ENCODE results near the gene EYS.

EYS gene

DNA sequence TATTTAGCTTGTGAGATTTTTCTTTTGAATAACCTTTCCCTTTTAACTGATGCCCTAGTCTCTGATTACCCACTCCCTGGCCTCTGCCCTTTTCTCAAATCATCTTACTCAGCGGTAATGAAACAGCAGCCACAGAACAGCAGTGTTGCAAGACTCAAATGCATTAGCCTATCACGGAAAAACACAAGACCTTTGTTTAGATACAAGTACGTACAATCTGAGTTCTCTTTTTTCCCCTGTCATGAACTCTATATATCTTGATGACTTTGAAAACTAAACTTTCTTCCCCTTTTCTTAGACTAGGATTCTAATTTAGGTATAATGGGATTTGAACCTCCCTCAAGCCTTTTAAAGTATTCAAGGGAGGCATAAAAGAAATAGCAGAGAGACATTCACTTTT lies 1034.9 kb downstream of the EYS start:
- no peak for DNase-seq (ENCODE audit: low read depth in 2 of 2, low spot score in 1 of 2)

DNA sequence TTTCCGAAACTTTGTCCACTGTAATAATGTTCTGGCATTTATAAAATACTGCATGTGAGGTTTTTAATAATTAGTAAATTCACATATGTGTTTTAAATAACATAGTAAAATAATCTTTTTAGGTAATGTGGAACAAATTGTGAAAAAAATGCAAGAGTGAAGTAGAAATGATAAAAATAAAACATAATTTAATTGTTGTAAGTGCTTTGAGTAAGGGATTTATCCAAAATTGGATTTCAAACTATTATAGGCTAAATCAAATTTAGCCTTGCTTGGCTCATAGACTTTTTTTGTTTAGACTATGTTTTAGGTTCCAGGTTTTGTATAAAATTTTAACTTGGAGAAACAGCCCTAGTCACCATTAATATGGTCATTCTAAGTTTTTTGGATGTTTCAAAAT lies 1041.9 kb downstream of the EYS start:
- no peak for DNase-seq (ENCODE audit: low read depth in 2 of 2, low spot score in 1 of 2)

DNA sequence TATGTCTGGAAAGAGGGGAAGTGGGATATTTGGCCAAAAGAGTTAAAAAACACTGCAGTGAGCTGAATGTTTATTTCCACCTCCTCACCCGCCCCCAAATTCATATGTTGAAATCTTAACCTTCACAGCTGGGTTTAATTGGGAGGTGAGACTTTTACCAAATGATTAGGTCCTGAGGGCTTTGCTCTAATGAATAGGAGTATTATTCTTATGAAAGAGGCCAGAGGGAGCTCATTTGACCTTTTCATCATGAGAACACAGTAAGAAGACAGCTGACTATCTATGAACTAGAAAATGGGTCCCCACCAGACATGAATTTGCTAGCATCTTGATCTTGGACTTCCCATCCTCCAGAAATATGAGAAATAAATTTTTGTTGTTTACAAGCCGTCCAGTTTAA lies 1042.5 kb downstream of the EYS start:
- DNase-seq (ENCODE audit: low read depth in 2 of 2, low spot score in 1 of 2) = no peak

DNA sequence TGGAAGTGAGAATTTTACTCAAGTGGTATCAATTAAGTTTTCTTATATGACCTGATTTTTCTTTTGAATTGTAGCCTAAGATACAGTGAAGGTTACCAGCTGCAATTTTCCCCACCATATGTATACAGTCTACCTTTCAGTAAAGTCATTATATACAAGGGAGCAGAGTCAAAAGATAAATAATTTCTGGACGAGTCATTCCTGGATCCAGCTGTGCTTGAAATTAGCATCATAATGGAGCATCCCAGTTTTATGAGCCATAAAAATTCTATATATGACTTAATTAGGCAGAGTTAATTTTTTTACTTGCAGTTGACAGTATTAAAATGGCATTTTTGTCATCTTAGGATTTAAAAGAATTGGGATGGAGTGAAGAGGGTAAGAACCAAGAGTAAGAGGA lies 1063.0 kb downstream of the EYS start:
- DNase-seq (ENCODE audit: low read depth in 2 of 2, low spot score in 1 of 2) = no peak

DNA sequence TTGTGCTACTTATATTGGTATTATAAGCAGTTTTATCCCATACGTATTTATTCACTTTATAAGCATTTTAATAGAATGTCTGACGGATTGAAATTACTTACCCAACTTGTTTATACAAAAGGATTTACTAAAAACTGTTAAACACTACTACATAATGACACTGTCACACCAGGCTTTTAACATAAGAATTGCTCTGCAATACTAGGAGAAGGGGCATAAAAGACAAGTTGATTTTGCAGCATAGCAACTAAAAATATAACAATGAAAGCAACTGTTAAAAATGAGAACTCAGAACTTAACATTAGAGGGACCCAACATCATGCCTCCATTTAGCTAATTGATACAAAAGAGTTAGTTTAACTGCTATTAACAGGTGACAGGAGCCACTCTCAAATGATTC lies 1076.1 kb downstream of the EYS start:
- DNase-seq (ENCODE audit: low read depth in 2 of 2, low spot score in 1 of 2) = no peak

DNA sequence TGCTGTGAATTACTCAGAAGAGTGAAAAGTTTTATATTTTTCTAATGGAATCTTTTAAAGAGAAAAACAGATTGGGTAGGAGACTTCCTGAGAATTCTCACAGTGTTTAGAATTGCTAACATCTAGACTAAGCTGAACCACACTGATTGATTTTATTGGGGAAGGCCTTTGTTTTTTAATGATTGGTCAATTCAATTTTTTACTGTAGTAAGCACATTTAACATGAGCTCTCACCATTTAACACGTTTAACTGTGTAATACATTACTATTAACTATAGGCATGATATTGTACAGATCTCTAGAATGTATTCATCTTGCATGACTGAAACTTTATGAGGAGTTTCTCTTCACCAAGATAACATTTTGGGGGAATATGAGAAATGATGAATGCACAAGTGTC lies 1084.1 kb downstream of the EYS start:
- no peak for DNase-seq (ENCODE audit: low read depth in 2 of 2, low spot score in 1 of 2)

DNA sequence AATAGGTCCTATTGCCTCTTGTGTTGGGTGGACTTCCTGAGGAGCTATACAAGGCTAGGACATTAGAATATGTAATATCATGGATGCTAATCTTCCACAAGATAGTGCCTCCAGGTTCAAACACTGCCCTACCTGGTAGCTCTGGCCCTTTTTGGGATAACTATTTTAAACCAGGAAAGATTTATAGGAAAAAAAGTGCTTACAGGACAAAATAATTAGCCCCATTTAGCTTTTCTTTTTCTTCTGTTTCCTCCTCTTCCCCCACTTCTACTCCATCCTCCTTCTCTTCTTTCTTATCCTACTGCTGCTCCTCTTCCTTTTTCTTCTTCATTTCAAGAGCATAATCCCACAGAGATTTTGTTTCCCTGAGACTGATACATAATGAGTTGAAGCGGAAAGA lies 1104.0 kb downstream of the EYS start:
- no peak for DNase-seq (ENCODE audit: low read depth in 2 of 2, low spot score in 1 of 2)

DNA sequence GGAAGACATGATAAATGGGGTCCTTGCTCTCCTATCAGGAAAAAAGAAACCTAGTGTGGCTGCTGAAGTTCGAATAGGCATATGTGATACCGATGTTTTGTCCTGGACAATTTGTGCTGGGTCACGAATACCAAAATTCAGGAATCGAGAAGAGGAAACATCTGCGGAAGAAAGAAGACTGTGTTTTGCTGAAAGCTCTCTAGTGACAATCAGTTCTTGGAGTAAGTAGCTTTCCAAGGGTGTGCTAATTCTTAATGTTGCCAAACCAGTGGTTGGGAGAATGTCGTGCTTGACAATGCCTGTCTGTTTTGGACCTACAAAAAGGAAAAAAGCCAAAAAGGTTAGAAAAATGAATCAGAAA lies 1115.4 kb downstream of the EYS start:
- no peak for DNase-seq (ENCODE audit: low read depth in 2 of 2, low spot score in 1 of 2)

DNA sequence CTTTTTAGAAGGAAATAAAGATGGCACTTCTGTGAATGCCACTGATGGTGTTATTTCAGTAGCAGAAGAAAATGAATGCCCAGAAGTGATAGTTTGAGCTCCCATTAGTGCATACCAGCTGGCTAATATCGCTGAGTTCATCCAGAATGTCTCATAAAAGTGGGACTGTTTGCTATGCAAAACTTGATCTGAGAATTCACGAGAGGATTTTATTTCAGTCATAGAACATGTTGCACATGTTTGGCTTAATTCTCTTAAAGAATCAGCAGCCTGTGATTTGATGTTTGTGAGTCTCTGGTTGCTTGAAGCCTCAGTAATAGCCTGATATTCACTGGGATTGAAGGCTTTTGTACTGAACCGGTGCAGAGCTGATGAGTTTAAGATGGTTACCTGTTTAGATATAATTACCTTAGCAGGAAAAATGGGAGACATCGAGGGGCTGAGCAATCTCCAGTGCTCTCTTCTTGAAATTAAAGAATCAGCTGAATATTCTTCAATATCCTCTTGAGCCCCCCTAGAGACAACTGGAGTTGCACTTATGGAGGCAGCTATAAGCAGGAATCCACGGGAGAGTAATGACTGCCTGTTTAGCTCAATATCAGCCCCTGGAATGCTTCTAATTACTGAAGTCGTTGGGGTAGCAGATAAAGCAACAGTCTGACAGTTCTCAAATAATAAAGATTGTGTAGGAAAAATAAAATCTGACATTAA lies 1115.9 kb downstream of the EYS start:
- DNase-seq (ENCODE audit: low read depth in 2 of 2, low spot score in 1 of 2) = no peak

DNA sequence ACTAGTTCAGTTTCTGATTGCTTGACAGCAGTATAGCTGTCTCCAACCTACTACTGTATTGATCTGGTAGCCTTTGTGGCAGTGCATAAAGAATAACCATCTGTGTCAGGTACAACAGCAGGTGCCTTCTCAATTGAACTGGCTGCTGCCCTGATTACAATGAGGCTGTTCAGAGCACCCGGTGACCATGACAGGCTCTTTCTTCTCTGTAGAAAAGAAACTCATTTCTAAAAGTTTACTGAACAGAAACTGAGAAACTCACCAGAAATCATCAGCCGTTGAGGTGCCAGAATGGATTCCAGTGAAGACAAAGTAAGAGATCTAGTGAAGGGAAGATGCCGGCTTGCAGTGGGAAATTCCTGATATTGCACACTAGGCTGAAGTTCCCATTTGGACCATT lies 1117.1 kb downstream of the EYS start:
- no peak for DNase-seq (ENCODE audit: low read depth in 2 of 2, low spot score in 1 of 2)

DNA sequence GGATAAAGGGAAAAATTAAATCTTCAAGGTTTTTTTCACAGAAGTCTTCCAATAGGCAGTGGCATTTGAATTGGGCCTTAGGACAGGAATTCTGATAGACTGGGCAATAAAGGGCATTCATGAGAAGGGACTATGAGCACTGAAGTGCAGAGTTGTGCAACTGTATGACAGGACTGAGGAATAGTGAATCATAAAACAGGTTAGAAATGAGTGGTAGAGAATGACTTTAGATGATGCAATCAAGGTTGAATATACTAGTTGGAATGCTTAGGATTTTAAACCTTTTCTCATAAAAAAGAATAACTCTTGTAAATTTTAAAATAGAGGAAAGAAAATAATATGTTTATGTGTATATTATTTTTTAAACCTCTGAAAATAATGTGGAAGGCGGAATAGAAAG lies 1126.7 kb downstream of the EYS start:
- DNase-seq (ENCODE audit: low read depth in 2 of 2, low spot score in 1 of 2) = no peak

DNA sequence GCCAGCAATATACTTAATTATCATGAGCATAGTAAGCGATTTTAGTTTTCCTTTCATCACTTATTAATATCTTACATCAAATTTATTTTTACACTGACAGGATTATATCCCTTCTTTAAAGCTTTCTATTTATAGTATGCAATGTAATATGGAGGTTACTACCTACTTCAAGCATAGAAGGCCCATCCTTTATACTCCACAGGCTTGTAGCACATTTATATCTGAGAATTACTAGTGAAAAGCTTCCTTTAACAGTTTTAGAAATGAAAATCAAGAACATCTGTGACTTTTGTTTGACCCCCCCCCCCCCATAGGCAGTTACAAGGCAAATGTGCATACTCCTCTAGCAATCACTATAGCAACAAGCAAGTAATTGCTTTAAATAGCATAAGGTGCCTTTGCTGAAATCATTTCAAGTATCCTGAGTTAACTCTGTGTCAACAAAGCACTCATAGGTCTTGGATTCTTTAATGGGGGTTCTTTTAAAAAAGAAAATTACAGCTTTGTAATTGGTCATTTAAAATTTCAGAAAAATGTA lies 1153.7 kb downstream of the EYS start:
- no peak for DNase-seq (ENCODE audit: low read depth in 2 of 2, low spot score in 1 of 2)

DNA sequence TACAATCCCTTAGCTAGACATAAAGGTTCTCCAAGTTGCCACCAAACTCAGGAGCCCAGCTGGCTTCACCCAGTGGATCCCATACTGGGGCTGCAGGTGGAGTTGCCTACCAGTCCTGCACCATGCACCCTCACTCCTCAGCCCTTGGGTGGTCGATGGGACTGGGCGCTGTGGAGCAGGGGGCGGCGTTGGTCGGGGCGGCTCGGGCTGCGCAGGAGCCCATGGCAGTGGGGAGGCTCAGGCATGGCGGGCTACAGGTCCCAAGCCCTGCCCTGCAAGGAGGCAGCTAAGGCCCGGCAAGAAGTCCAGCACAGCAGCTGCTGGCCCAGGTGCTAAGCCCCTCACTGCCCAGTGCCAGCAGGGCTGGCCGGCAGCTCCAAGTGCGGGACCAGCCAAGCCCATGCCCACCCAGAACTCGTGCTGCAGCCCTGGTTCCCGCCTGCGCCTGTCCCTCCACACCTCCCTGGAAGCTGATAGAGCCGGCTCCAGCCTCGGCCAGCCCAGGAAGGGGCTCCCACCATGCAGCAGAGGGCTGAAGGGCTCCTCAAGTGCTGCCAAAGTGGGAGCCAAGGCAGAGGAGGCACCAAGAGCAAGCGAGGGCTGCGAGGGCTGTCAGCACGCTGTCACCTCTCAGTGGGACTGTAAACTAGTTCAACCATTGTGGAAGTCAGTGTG lies 1159.3 kb downstream of the EYS start:
- no peak for DNase-seq (ENCODE audit: low read depth in 2 of 2, low spot score in 1 of 2)

DNA sequence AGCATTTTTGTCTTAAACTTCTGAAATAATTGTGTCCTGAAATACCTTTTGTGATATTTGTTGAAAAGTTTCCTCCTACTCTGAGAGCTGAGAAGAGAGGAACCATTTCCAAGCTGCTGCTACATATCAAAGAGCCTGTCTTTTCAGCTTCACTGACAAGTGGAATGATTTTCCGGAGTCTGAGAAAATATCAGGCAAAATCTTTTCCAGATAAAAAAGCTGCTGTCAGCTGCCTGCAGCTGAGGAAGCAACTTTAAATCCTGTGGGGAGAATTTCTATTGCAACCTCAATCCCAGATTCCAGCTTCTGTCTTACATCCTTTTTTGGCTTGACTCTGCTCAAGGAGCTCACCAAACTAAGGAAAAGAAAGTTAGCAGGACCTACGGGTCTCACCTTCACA lies 1167.1 kb downstream of the EYS start:
- DNase-seq (ENCODE audit: low read depth in 2 of 2, low spot score in 1 of 2) = no peak

DNA sequence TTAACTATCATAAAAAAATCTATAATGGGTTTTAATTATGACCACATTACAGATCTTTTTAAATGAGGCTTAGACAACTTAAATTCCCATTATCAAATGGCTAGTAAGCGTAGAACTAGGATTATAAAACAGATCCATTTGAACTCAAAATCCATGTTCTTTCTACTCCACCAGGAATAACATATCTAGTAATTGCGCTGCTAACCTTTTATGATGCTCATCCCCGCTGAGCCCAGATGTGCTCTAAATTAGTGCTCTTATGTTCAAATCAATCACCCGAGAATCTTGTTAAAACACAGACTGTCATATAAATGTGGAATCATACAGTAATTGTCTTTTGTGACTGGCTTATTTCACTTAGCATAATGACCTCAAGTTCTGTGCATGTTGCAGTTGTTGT lies 1168.3 kb downstream of the EYS start:
- no peak for DNase-seq (ENCODE audit: low read depth in 2 of 2, low spot score in 1 of 2)

DNA sequence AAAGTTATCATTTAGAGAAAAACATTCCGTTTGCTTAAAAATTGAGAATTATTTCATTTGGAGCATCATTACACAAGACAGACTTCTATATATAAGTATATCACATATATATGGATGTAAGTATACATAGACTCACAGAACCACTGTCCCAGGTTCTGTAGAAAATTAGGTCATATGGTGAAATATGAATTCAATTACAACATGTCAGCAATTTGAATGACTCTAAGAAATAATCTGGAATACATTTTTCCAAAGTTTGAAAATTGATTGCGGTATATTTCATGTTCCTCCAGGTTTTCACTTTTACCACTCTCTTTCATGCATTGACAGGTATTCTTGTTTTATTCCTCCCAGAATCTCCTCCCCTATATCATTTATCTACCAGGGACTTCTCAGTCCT lies 1179.1 kb downstream of the EYS start:
- DNase-seq (ENCODE audit: low read depth in 2 of 2, low spot score in 1 of 2) = no peak

DNA sequence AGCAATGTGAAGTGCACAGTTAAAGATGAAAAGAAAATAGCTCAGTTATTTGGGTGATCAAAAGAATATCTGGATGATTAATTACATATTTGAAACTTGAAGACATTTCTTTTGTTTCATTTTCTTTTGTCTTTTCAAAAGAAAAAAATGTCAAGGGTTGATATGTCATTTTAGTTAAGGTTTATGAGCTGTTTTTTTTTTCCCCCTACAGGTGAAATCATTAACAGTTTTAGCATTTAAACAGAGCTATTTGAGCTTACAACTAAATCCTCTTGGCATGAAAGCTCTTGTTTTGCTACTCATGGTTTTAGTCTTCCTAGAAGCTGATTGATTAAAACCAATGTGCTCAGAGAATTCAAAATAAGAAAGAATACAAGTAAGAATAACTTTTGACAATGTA lies 1184.2 kb downstream of the EYS start:
- no peak for DNase-seq (ENCODE audit: low read depth in 2 of 2, low spot score in 1 of 2)

DNA sequence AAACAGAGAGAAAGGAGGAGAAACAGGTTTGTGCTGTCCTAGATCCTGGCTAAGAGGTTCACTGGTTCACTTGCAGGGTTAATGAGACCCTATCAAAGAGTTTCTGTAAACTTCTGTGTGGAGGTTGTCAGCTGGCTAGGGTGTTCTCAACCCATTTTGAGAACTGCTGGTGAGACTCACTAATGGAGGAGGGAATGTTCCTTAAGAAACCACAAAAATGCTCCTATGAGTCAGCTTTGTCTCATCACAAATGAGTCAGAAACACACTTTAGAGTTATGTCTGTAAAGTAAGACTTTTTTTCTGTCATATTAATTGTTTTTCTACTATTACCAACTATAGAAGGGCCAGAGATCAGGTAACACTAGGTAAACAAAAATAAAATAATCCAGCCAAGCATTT lies 1187.0 kb downstream of the EYS start:
- DNase-seq (ENCODE audit: low read depth in 2 of 2, low spot score in 1 of 2) = no peak

DNA sequence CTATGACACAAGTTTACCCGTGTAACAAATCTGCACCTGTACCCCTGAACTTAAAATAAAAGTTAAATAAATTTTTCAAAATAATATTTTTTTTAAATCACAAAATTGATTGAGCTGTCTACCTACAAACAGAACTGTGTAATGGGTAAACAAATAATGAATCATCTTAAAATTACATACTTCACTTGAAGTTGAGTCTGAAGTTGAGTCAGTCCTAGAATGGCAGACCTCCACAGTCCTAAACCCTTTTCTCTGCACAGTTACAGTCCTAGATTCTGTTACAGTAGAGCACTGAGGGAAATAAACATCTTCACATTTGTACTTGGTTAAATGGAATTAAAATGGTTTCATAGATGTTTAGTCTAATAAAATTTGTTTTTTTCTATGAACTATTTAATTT lies 1190.6 kb downstream of the EYS start:
- DNase-seq (ENCODE audit: low read depth in 2 of 2, low spot score in 1 of 2) = no peak

DNA sequence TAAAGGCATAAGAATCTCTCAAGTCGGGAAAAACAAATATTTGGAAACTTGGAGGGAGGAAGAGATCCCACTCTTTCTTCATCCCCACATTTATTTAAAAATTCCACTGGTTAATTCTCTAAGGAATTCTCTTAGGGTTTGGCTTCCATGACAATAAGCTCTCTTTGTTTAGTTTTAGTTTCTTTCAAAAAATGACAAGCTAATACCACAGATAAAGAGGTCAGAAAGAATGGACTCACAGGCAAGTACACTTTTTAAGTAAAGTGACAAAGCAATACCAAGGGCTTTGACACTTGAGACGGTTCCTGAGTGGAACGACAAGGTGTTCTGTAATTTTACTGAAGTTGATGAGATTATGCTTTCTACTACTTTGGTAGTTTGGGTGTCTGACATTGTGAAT lies 1199.4 kb downstream of the EYS start:
- DNase-seq (ENCODE audit: low read depth in 2 of 2, low spot score in 1 of 2) = no peak

DNA sequence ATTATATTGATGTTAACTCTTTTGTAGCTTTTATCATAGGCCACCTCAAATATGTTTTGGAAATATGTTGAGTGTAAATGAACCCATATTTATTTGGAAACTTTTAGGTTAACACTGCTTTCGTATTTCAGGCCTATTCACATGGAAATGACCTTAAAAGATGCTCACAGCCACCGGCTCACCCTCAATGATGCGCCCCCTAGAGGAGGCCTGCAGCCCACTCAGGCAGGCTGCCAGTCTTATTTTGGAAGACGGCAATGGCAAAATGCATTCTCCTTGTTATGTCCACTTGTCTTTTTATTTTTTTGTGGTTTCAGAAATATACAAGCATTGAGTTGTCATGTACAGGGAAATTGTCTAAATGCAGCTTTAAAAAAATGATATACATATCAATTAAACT lies 1201.7 kb downstream of the EYS start:
- no peak for DNase-seq (ENCODE audit: low read depth in 2 of 2, low spot score in 1 of 2)

DNA sequence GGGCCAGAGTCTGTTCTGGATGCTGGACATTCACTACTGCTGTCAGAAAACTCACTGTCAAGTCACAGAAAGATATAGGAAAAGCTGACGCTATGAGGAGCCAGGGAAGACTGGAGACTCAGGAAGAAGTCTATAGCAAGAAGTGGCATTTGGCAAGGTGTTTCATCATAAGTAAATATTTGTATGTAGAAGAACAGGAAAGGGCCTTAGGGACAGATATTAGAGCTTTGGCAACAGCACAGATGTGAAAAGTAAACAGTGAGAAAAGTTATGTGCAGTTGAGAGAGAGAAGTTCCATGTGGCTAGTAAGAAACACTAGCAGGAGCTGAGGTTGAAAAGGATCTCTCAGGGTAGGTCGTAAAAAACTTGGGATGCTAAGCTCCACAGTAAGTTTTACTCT lies 1202.5 kb downstream of the EYS start:
- DNase-seq (ENCODE audit: low read depth in 2 of 2, low spot score in 1 of 2) = no peak

DNA sequence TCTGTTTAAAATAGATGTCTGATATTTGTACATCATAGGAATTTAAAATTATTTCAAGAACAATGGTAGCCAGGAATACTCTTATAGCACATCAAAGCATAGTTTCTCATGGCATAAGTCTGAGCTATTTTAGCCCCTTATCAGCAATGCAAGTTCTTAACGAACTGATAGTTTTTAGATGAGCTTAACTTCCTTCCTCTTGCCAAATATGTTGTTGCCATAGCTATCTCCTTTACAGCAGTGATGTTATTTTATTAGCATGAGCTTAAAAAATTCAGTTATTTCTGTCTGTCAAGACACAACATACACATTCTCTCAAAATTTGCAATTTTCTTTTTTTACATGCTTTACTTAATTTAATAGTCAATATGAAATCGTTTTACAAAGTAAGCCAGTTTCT lies 1204.2 kb downstream of the EYS start:
- no peak for DNase-seq (ENCODE audit: low read depth in 2 of 2, low spot score in 1 of 2)

Data from stimulated activated CD8-positive, alpha-beta memory T cell treated with anti-CD3 and anti-CD28 coated beads, Interleukin-4, amount 100 ng/mL, for 4 hours (primary cell).